SU-DHL-6 (cell line): ENCODE data around the gene EMX1.

ENCODE experiments used
- H2AFZ ChIP-seq: fragments of 200-600 bp; sonication (generic); 2 replicates; pipeline ENCODE4 v1.6.1; 2014; ENCODE audit warnings: low read depth, mild to moderate bottlenecking, moderate library complexity, mixed read lengths, antibody characterized with exemption, low read length; ENCODE audit not compliant: severe bottlenecking
- H3F3A ChIP-seq: fragments of 200-600 bp; shearing (Covaris generic); 2 replicates; pipeline ENCODE4 v1.6.0; 2016; ENCODE audit warnings: antibody characterized with exemption, mild to moderate bottlenecking; ENCODE audit not compliant: insufficient read depth
- H3K27ac ChIP-seq: fragments of 200-600 bp; sonication (generic); 2 replicates; pipeline ENCODE4 v1.5.1; 2016; ENCODE audit warnings: low read depth, mild to moderate bottlenecking, low read length, moderate library complexity, mixed read lengths
- H3K27me3 ChIP-seq: fragments of 200-600 bp; sonication (generic), shearing (Covaris generic); 2 replicates; pipeline ENCODE4 v1.6.0; 2014; ENCODE audit warnings: mild to moderate bottlenecking, low read length
- H3K36me3 ChIP-seq: fragments of 200-600 bp; sonication (generic); 2 replicates; pipeline ENCODE4 v1.6.1; 2014; ENCODE audit warnings: mild to moderate bottlenecking, low read length, mixed read lengths
- H3K4me2 ChIP-seq: fragments of 300-600, 200-600 bp; shearing (Covaris generic), sonication (generic); 2 replicates; pipeline ENCODE4 v1.6.0; 2014; ENCODE audit warnings: low read length, low read depth, mild to moderate bottlenecking; ENCODE audit not compliant: poor library complexity, severe bottlenecking
- H3K4me3 ChIP-seq: fragments of 200-600 bp; sonication (generic); 2 replicates; pipeline ENCODE4 v1.5.1; 2014; ENCODE audit warnings: antibody characterized with exemption, low read length, mild to moderate bottlenecking, mixed read lengths; ENCODE audit not compliant: insufficient read depth, poor library complexity, severe bottlenecking
- H3K79me2 ChIP-seq: fragments of 200-600 bp; sonication (generic); 2 replicates; pipeline ENCODE4 v1.6.1; 2014; ENCODE audit warnings: mild to moderate bottlenecking, low read length, moderate library complexity; ENCODE audit not compliant: insufficient read depth
- H3K9ac ChIP-seq: fragments of 200-600 bp; sonication (generic); 2 replicates; pipeline ENCODE4 v1.7.0; 2014; ENCODE audit warnings: mild to moderate bottlenecking, low read length
- H3K9me2 ChIP-seq: fragments of 200-600 bp; sonication (generic); replicated peaks from 2 replicates; pipeline ENCODE4 v1.6.1; 2014; ENCODE audit warnings: low read length; ENCODE audit not compliant: insufficient read depth
- H3K9me3 ChIP-seq: fragments of 200-600 bp; sonication (generic); 2 replicates; pipeline ENCODE4 v1.6.1; 2014; ENCODE audit warnings: low read length, mixed read lengths; ENCODE audit not compliant: insufficient read depth
- H4K20me1 ChIP-seq: fragments of 200-600 bp; sonication (generic); 2 replicates; pipeline ENCODE4 v1.6.1; 2014; ENCODE audit warnings: low read depth, mild to moderate bottlenecking, antibody characterized with exemption, low read length, moderate library complexity, mixed read lengths
- EZH2phosphoT487 ChIP-seq: fragments of 200-600 bp; sonication (generic), shearing (Covaris generic); conservative IDR thresholded peaks from 2 replicates; pipeline ENCODE4 v1.6.1; 2018; ENCODE audit warnings: mild to moderate bottlenecking, antibody characterized with exemption, low read length, moderate library complexity, mixed read lengths
- TF ChIP-seq, protein P1 (sequence below): fragments of 200-600 bp; sonication (generic); IDR thresholded peaks from one replicate; pipeline ENCODE4 v1.5.1; 2017; ENCODE audit warnings: antibody characterized with exemption, mild to moderate bottlenecking, low read length, moderate library complexity; ENCODE audit not compliant: insufficient read depth, poor library complexity, severe bottlenecking

EMX1 gene

GRCh38 chr2:72917877-72918553 is 696 bp downstream of the EMX1 start:
- Histone ChIP-seq H2AFZ (no peak overlapping the region), H3K9me3 (no peaks in the 10 kb centered on the region), H3K9me2 (no peaks in the 10 kb centered on the region), H3K4me3 (no peak overlapping the region), H3F3A (no peaks in the 10 kb centered on the region), H3K9ac (no peak overlapping the region), H3K27me3 (no peaks in the 10 kb centered on the region), H3K79me2 (no peaks in the 10 kb centered on the region), H3K36me3 (no peaks in the 10 kb centered on the region), H3K27ac (no peak overlapping the region), H3K4me2 (no peak overlapping the region), H4K20me1 (no peaks in the 10 kb centered on the region)
- TF ChIP-seq, protein P1, sequence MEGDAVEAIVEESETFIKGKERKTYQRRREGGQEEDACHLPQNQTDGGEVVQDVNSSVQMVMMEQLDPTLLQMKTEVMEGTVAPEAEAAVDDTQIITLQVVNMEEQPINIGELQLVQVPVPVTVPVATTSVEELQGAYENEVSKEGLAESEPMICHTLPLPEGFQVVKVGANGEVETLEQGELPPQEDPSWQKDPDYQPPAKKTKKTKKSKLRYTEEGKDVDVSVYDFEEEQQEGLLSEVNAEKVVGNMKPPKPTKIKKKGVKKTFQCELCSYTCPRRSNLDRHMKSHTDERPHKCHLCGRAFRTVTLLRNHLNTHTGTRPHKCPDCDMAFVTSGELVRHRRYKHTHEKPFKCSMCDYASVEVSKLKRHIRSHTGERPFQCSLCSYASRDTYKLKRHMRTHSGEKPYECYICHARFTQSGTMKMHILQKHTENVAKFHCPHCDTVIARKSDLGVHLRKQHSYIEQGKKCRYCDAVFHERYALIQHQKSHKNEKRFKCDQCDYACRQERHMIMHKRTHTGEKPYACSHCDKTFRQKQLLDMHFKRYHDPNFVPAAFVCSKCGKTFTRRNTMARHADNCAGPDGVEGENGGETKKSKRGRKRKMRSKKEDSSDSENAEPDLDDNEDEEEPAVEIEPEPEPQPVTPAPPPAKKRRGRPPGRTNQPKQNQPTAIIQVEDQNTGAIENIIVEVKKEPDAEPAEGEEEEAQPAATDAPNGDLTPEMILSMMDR, result no peak
- TF ChIP-seq EZH2phosphoT487, result no peak

DNA sequence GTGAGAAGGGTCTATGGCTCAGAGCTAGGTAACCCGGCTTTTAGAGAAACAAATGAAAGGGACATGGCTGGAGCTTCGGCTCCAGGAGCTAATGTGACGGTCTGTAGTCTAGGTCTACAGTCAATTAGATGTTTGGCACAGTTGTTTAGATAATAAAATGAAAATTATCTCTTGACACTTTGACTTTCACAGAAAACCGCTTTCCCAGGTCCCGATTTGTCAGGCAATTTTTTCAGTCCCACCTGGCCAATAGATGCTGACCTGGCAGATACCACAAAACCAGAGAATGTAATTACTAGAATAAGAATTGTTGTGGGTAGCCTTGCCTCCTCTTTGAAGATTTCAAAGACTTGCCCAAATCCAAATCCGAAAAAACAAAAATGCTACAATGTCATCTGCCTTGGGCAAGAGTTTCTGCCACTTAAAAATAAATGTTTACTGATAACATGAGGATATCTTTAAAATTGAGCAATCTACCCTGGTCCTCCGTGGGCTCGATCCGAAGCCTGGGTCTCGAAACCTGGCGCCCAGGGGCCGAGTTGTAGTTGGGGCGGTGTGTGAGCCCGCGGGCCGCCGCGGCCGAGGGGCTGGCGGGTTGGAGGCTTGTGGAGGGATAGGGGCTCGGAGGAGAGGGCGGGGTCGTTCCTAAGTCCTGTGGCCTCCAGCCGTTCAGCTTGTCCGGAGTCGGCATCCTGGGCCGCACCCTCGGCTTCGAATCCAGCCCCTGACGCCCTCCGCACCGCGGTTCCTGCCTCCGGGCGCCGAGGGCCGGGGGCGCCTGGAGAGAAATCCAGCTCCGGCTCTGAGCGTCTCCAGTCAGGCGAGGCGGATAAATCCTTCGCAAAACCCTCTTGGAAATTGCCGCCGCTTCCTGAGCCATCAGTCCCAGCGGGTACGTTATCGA is 2.3 kb downstream of the EMX1 start:
- Histone ChIP-seq H4K20me1 (no peaks in the 10 kb centered on the region), H3K4me3 (no peak overlapping the region), H3K4me2 (no peak overlapping the region), H3K36me3 (no peaks in the 10 kb centered on the region), H3K27me3 (no peaks in the 10 kb centered on the region), H3K27ac (no peak overlapping the region), H2AFZ (no peak overlapping the region), H3K9me2 (no peaks in the 10 kb centered on the region), H3F3A (no peaks in the 10 kb centered on the region), H3K9me3 (no peaks in the 10 kb centered on the region), H3K79me2 (no peaks in the 10 kb centered on the region), H3K9ac (no peak overlapping the region)
- TF ChIP-seq EZH2phosphoT487, result no peak
- TF ChIP-seq, protein P1, result no peak

- Histone ChIP-seq H3K27me3 (no peaks in the 10 kb centered on the region), H3K9me3 (no peaks in the 10 kb centered on the region), H4K20me1 (no peaks in the 10 kb centered on the region), H3K9me2 (no peaks in the 10 kb centered on the region), H3K27ac (no peak overlapping the region), H3K9ac (no peak overlapping the region), H3K4me3 (no peak overlapping the region), H3K79me2 (no peaks in the 10 kb centered on the region), H2AFZ (no peak overlapping the region), H3F3A (no peaks in the 10 kb centered on the region), H3K4me2 (no peak overlapping the region), H3K36me3 (no peaks in the 10 kb centered on the region)
- TF ChIP-seq EZH2phosphoT487, result no peak
- TF ChIP-seq, protein P1, result no peak
Measured at GRCh38 chr2:72920318-72921087, 3.2 kb downstream of the EMX1 start.
